ENCODE results near the gene PCCA. TPM values are rescaled to one million over a fixed set of nuclear protein-coding genes. Genes with fewer than 3 reads are reported as not detected.
"Not testable (repeated sequence)": the region's sequence is repeated elsewhere in the genome, so short reads cannot be mapped to it uniquely, and the experiment has no call there.

The PCCA gene
- total RNA-seq, 2 experiments from 2014 or later = 7.9 to 8.2 TPM

- DNase-seq = no peak
- H3K4me1 Mint-ChIP-seq (ENCODE audit: low read depth) = peaks cover 22% of the 10 kb centered on the region
- ChIA-PET POLR2A (no interaction called here), CTCF (interaction anchor here (1.3 kb wide), 1 partner anchor 475 kb away, joined by 3 read pairs; no protein-coding TSS in a partner anchor)
- no peak overlapping the region for H3K4me3 Mint-ChIP-seq
- no peak overlapping the region for H3K27ac Mint-ChIP-seq
- intact Hi-C loops (cut with micrococcal nuclease) = loop anchor here (5.0 kb wide), 1 partner anchor 746 kb away; no protein-coding TSS in a partner anchor
- H3K9me3 Mint-ChIP-seq = no peaks in the 10 kb centered on the region
- H3K27me3 Mint-ChIP-seq = no peaks in the 10 kb centered on the region
- peaks cover 4% of the 10 kb centered on the region for H3K36me3 Mint-ChIP-seq
These were observed 42.1 kb downstream of the PCCA start for GRCh38 chr13:100130930-100131511.

- H3K4me1 Mint-ChIP-seq (ENCODE audit: low read depth) = peaks cover 22% of the 10 kb centered on the region
- DNase-seq = peak; percentile 70
- intact Hi-C loops (cut with micrococcal nuclease) = loop anchor here (1.0 to 5.0 kb wide), 5 partner anchors 43 to 745 kb away; partner anchors contain the start of gene PCCA
- H3K27me3 Mint-ChIP-seq = no peaks in the 10 kb centered on the region
- POLR2A ChIA-PET = no interaction called here
- peaks cover 4% of the 10 kb centered on the region for H3K36me3 Mint-ChIP-seq
- H3K4me3 Mint-ChIP-seq = no peak overlapping the region
- H3K9me3 Mint-ChIP-seq = no peaks in the 10 kb centered on the region
- CTCF ChIA-PET = no interaction called here
- H3K27ac Mint-ChIP-seq = no peak overlapping the region
These were observed 43.1 kb downstream of the PCCA start for GRCh38 chr13:100131863-100132574.

DNA sequence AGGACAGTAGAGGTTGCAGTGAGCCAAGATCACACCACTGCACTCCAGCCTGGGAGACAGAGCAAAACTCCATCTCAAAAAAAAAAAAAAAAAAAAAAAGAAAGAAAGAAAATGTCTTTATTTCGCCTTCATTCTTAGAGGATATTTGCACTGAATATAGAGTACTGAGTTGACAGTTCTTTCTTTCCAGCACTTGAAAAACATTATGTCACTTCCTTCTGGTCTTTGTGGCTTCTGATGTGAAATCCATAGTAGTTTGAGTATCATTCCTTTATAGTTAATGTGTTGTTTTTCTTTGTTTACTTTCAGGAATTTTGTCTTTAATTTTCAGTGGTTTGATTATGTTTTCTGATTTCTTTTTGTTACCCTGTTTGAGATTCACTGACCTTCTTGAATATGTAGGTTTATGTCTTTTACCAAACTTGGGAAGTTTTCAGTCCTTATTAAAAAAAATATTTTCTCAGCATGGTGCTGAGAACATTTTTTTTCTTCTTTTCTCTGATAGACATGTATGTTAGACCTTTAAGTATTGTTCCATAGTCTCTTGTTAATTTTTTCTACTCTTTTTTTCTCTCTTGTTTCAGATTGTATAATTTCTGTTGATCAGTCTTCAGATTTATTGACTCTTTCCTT, 50.1 kb downstream of the PCCA start:
- Mint-ChIP-seq H3K27ac (no peak overlapping the region), H3K4me1 (ENCODE audit: low read depth) (peaks cover 6% of the 10 kb centered on the region), H3K4me3 (no peak overlapping the region), H3K9me3 (peaks cover 2% of the 10 kb centered on the region), H3K27me3 (no peaks in the 10 kb centered on the region), H3K36me3 (peaks cover 8% of the 10 kb centered on the region)
- CTCF ChIA-PET = no interaction called here
- intact Hi-C loops (cut with micrococcal nuclease) = loop anchor here (2.0 kb wide), 1 partner anchor 64 kb away; no protein-coding TSS in a partner anchor
- no peak for DNase-seq
- POLR2A ChIA-PET = no interaction called here

DNA sequence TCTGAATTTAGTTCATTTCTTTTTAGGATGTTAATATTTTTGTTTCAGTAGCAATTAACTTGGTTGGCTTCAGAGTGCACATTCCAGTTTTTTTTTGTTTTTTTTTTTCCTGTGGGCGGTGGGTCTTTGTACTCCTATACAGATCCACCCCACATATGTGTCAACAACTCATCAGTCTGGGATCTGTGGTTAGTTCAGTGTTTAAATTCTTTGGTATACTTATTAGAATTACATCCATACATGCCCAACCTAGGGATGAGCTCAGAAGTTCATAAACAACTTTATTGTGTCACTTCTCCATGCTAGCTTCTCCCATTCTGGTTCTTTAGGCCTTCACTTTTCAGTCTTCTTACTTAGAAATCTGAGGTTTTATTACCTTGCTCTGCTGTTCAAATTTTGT, 50.9 kb downstream of the PCCA start:
- Mint-ChIP-seq H3K4me1 (ENCODE audit: low read depth) (peaks cover 6% of the 10 kb centered on the region), H3K4me3 (no peak overlapping the region), H3K9me3 (peaks cover 2% of the 10 kb centered on the region), H3K27me3 (no peaks in the 10 kb centered on the region), H3K27ac (no peak overlapping the region), H3K36me3 (peaks cover 11% of the 10 kb centered on the region)
- DNase-seq = no peak
- ChIA-PET POLR2A (no interaction called here), CTCF (no interaction called here)
- intact Hi-C loops (cut with micrococcal nuclease) = loop anchor here (2.0 kb wide), 1 partner anchor 63 kb away; no protein-coding TSS in a partner anchor

DNA sequence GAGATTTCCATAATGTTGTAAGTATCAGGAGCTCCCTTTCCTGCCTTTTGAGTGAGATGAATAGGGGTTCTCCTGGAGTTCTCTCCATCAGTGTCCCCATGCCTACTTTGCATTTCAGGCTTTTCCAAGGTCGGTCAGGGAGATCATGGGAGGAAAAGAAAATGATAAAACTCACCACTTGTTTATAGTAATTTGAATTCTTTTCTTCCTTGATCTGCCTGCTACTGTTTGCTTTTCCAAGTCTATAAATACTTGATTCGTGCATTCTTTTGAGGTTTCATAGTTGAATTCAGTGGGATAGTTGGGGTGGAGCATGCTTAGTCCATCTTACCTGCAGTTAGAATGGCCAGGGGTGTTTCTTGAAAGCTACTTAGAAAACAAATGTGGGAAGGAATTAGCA, 51.5 kb downstream of the PCCA start:
- peaks cover 16% of the 10 kb centered on the region for H3K36me3 Mint-ChIP-seq
- no peaks in the 10 kb centered on the region for H3K27me3 Mint-ChIP-seq
- peaks cover 5% of the 10 kb centered on the region for H3K9me3 Mint-ChIP-seq
- H3K27ac Mint-ChIP-seq = no peak overlapping the region
- ChIA-PET POLR2A (no interaction called here), CTCF (no interaction called here)
- H3K4me1 Mint-ChIP-seq (ENCODE audit: low read depth) = peaks cover 6% of the 10 kb centered on the region
- no peak overlapping the region for H3K4me3 Mint-ChIP-seq
- DNase-seq = no peak
- intact Hi-C loops (cut with micrococcal nuclease) = no loop called here

DNA sequence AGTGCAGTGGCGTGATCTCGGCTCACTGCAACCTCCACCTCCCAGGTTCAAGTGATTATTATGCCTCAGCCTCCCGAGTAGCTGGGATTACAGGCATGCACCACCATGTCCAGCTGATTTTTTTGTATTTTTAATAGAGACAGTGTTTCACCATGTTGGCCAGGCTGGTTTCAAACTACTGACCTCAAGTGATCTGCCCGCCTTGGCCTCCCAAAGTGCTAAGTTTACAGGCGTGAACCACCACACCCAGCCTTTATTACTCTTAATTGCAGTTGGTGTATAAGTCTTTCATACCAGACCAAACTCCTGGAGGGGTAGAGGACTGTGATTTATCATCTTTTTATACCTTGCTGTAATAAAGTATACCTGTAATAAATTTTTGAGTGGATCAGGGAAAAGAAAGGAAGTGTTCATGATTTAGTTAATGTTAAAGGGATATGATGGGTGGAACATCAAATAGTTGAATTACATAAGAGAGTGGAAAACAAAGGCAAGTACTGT, 52.6 kb downstream of the PCCA start:
- POLR2A ChIA-PET; DNase-seq; CTCF ChIA-PET; H3K9me3 Mint-ChIP-seq; H3K27me3 Mint-ChIP-seq; H3K27ac Mint-ChIP-seq; H3K4me3 Mint-ChIP-seq; H3K4me1 Mint-ChIP-seq (ENCODE audit: low read depth); intact Hi-C loops (cut with micrococcal nuclease): not testable (repeated sequence)
- peaks cover 16% of the 10 kb centered on the region for H3K36me3 Mint-ChIP-seq

DNA sequence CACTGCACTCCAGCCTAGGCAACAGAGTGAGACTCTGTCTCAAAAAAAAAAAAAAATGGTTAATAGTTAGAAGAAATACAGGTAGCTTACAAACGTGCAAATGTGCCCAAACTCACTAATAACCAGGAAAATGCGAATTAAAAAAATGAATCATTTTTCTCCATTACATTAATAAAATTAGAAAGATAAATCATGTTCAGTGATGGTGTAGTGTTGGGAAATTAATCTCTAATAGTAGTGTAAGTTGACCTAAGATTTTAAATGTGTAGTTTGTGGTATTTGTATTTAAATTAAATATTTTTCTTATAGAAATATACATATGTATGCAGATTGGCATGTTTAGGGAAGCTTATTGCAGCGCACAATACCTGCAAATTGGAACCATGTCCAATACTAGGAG, 57.6 kb downstream of the PCCA start:
- H3K36me3 Mint-ChIP-seq = peaks cover 12% of the 10 kb centered on the region
- H3K9me3 Mint-ChIP-seq = peaks cover 3% of the 10 kb centered on the region
- no peaks in the 10 kb centered on the region for H3K27me3 Mint-ChIP-seq
- POLR2A ChIA-PET = interaction anchor here (0.6 kb wide), 1 partner anchor 58 kb away, joined by 3 read pairs; no protein-coding TSS in a partner anchor
- H3K4me1 Mint-ChIP-seq (ENCODE audit: low read depth) = no peaks in the 10 kb centered on the region
- H3K27ac Mint-ChIP-seq = no peak overlapping the region
- no peak overlapping the region for H3K4me3 Mint-ChIP-seq
- DNase-seq = no peak
- intact Hi-C loops (cut with micrococcal nuclease) = no loop called here
- CTCF ChIA-PET = no interaction called here

DNA sequence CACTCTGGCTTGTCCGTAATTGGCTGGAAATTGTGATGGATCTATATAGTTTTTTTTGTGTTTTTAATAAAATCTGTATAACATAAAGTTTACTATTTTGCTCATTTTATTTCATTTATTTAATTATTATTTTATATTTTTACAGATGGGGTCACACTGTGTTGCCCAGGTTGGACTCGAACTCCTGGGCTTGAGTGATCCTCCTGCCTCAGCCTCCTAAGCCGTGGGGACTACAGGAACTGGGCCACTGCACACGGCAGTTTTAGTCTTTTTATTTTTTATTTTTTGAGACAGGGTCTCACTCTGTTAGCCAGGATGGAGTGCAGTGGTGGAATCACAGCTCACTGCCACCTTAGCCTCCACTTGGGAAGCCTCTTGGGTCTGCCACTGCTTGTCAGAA, 58.9 kb downstream of the PCCA start:
- no peaks in the 10 kb centered on the region for H3K27me3 Mint-ChIP-seq
- peaks cover 3% of the 10 kb centered on the region for H3K9me3 Mint-ChIP-seq
- H3K27ac Mint-ChIP-seq = no peak overlapping the region
- H3K36me3 Mint-ChIP-seq = peaks cover 12% of the 10 kb centered on the region
- H3K4me1 Mint-ChIP-seq (ENCODE audit: low read depth) = no peaks in the 10 kb centered on the region
- CTCF ChIA-PET = no interaction called here
- DNase-seq = no peak
- intact Hi-C loops (cut with micrococcal nuclease) = no loop called here
- POLR2A ChIA-PET = no interaction called here
- H3K4me3 Mint-ChIP-seq = no peak overlapping the region

GRCh38 chr13:100148422-100148821, 59.5 kb downstream of the PCCA start:
- Mint-ChIP-seq H3K9me3 (peaks cover 3% of the 10 kb centered on the region), H3K36me3 (peaks cover 12% of the 10 kb centered on the region), H3K27me3 (no peaks in the 10 kb centered on the region), H3K27ac (no peak overlapping the region), H3K4me1 (ENCODE audit: low read depth) (no peaks in the 10 kb centered on the region), H3K4me3 (no peak overlapping the region)
- DNase-seq = no peak
- ChIA-PET CTCF (no interaction called here), POLR2A (no interaction called here)
- intact Hi-C loops (cut with micrococcal nuclease) = no loop called here

GRCh38 chr13:100149389-100149788, 60.5 kb downstream of the PCCA start:
- intact Hi-C loops (cut with micrococcal nuclease) = no loop called here
- DNase-seq = no peak
- Mint-ChIP-seq H3K4me1 (ENCODE audit: low read depth) (no peaks in the 10 kb centered on the region), H3K36me3 (peaks cover 12% of the 10 kb centered on the region), H3K27ac (no peak overlapping the region), H3K9me3 (peaks cover 3% of the 10 kb centered on the region), H3K4me3 (no peak overlapping the region), H3K27me3 (no peaks in the 10 kb centered on the region)
- ChIA-PET CTCF (no interaction called here), POLR2A (no interaction called here)

DNA sequence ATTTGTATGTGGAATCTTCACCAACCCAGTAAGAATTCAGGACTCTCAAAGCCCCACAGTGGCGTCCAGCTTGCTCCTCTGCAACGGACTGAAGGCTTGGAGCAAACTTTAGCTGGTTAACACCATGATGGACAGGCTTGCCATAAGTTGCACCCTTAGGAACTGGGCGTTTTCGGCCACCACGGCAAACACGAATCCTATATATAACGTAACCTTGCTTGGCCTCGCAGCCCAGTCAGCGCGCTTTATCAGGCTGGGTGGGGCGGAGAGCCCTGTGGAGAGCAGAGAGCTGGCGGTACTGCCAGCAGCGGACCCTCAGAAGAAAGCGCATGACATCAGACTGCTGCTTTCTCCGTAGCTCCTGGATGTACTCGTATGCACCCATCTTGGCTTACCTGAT, 61.8 kb downstream of the PCCA start:
- H3K27ac Mint-ChIP-seq; H3K9me3 Mint-ChIP-seq; H3K27me3 Mint-ChIP-seq; H3K4me3 Mint-ChIP-seq; DNase-seq; intact Hi-C loops (cut with micrococcal nuclease); POLR2A ChIA-PET; CTCF ChIA-PET; H3K4me1 Mint-ChIP-seq (ENCODE audit: low read depth); H3K36me3 Mint-ChIP-seq: not testable (repeated sequence)

DNA sequence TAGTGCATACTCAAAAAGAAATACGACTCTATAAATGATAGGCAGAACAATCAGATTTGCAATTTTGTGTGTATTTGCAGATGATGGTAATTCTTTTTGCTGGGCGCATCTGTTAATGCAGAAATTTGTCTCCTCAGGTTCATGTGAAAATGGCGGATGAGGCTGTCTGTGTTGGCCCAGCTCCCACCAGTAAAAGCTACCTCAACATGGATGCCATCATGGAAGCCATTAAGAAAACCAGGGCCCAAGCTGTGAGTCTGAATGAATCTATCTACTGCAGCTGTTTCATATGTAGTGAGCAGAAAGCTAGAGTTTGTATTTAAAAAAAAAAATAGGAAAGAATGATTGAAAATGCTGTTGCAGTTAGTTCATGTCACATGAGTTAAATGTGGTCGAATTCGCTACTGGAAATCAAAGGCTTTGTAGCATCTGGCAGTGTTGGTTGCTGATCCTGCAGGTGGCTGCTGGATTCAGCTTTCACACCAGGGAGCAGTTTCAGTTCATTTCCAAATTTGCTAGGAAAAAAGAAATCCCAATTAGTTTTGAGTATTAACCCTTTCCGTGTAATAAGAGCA, 66.0 kb downstream of the PCCA start:
- peaks cover 7% of the 10 kb centered on the region for H3K36me3 Mint-ChIP-seq
- intact Hi-C loops (cut with micrococcal nuclease) = no loop called here
- no peaks in the 10 kb centered on the region for H3K27me3 Mint-ChIP-seq
- CTCF ChIA-PET = no interaction called here
- no peaks in the 10 kb centered on the region for H3K9me3 Mint-ChIP-seq
- POLR2A ChIA-PET = no interaction called here
- peaks cover 2% of the 10 kb centered on the region for H3K4me1 Mint-ChIP-seq (ENCODE audit: low read depth)
- no peak overlapping the region for H3K27ac Mint-ChIP-seq
- no peak for DNase-seq
- no peak overlapping the region for H3K4me3 Mint-ChIP-seq

Data from activated CD4-positive, alpha-beta memory T cell treated with anti-CD3 and anti-CD28 coated beads for 36 hours (primary cell).